GM21576 (cell line): ENCODE results near the gene CHRNA7.
"Not testable (repeated sequence)": the region's sequence is repeated elsewhere in the genome, so short reads cannot be mapped to it uniquely, and the experiment has no call there.

Experiments used
- ATAC-seq: cut with Tn5 transposase; IDR thresholded peaks from one replicate; pipeline ENCODE4 v1.9.1; 2021; ENCODE audit warnings: mild to moderate bottlenecking, moderate library complexity; ENCODE audit not compliant: unreplicated experiment

The CHRNA7 gene

GRCh38 chr15:32166270-32166669, 136.0 kb downstream of the CHRNA7 start:
- not testable (repeated sequence) for ATAC-seq

DNA sequence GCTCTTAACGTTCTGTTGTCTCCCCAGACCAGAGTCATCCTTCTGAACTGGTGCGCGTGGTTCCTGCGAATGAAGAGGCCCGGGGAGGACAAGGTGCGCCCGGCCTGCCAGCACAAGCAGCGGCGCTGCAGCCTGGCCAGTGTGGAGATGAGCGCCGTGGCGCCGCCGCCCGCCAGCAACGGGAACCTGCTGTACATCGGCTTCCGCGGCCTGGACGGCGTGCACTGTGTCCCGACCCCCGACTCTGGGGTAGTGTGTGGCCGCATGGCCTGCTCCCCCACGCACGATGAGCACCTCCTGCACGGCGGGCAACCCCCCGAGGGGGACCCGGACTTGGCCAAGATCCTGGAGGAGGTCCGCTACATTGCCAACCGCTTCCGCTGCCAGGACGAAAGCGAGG, 137.6 kb downstream of the CHRNA7 start:
- not testable (repeated sequence) for ATAC-seq

DNA sequence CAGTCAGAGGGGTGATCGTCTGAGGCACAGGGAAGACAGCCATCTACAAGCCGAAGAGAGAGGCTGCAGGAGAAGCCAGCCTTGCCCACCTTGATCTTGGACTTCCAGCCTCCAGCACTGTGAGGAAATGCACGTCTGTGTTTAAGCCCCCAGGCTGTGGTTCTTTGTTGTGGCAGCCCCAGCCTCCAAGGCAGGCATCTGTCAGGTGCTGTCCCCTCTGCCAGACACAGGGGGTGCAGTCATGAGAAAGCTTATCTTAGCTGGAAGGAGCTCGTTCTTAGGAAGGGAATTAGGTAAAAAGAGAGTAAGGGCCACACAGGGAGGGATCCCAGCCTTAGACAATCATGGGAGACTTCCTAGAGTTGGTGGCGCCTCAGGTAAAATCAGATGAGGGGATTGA, 150.3 kb downstream of the CHRNA7 start:
- ATAC-seq, result not testable (repeated sequence)

DNA sequence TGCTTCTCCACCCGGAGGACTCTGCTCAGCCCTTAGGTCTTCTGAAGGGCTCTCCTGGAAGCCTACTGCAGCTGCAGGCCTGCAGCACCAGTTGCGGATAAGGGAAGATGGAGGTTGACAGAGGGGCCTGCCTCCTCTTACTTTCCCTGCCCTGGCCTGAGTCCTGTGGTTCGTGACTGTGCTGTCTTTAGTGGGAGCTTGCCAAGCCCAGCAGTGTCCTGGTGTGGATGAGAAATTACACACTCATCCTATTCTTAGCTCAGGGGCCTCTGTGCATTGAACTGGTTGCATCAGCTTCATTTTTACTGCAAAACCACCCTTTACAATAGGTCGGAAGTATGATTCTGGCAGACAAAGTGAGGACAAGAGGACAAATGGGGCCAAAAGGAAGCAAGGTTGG, 163.5 kb downstream of the CHRNA7 start:
- ATAC-seq, result not testable (repeated sequence)

DNA sequence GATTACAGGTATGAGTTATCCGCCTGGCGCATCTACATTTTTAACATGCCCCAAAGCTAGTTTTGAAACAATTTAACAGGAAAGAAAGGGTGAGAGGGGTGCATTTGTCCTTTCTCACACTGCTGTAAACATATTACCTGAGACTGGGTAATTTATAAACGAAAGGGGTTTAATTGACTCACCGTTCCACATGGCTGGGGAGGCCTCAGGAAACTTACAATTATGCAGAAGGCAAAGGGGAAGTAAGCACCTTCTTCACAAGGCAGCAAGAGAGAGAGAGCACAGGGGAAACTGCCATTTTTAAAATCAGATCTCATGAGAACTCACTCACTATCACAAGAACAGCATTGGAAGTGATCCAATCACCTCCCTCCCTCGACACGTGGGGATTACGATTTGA, 165.9 kb downstream of the CHRNA7 start:
- ATAC-seq, result not testable (repeated sequence)

- not testable (repeated sequence) for ATAC-seq
Measured at GRCh38 chr15:32198938-32199337, 168.6 kb downstream of the CHRNA7 start.

DNA sequence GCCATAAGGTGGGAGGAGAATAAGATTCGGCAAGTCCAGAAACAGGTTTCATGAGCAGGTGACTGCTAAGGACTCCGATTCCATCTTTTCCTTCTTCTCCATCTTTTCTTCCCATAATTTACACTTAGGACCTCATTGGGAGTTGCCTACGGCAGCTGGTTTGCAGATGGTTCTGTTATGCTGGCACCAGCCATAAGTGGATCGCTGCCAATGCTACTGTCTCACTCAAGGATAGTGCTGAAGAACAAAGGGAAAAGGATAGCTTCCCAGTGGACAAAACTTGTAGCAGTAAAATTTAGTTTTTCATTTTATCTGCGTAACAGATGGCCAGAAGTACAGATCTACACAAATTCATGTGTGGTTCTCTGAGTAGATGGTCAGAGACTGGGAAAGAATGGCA, 178.8 kb downstream of the CHRNA7 start:
- ATAC-seq, result not testable (repeated sequence)

DNA sequence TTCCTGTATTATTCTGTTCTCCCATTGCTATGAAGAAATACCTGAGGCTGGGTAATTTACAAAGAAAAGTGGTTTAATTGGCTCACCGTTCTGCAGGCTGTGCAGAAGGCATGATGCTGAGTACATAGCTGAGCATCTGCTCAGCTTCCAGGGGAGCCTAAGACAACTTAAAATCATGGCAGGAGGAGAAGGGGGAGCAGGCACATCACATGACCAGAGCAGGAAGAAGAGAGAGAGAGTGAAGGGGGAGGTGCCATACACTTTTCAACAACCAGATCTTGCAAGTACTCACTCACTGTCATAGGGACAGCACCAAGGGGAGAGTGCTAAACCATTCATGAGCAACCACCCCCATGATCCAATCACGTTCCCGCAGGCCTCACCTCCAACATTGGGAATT, 188.4 kb downstream of the CHRNA7 start:
- no peak for ATAC-seq
